ENCODE measurements around the gene INTS14. TPM values are rescaled to one million over a fixed set of nuclear protein-coding genes. Genes with fewer than 3 reads are reported as not detected.
A peak's percentile ranks its signal among the peaks of the same experiment; 100 is the strongest.

Gene INTS14
- total and polyA plus RNA-seq, 4 donors = 14.8 to 38.2 (median 28.8) TPM

GRCh38 chr15:65641768-65642475, 31.0 kb upstream of the INTS14 start:
- Histone ChIP-seq H3K9ac (ENCODE audit: insufficient read depth in 1 of 2, low read length in 2 of 2) (no peak overlapping the region), H3K4me3 (no peak overlapping the region), H3K27me3 (ENCODE audit: control insufficient read depth in 3 of 3, insufficient read depth in 3 of 3, low read length in 2 of 3) (no peaks in the 10 kb centered on the region), H3K27ac (ENCODE audit: low read depth in 1 of 2, low read length in 1 of 2) (peak overlapping the region in 1 of 2 donors; percentile 26), H3K9me3 (ENCODE audit: control insufficient read depth in 4 of 4, insufficient read depth in 3 of 4, low read length in 3 of 4) (no peaks in the 10 kb centered on the region), H3K36me3 (ENCODE audit: control insufficient read depth in 4 of 4, insufficient read depth in 4 of 4, low read length in 4 of 4) (peaks cover 0 to 2% (median 0%) of the 10 kb centered on the region in 4 donors), H3K4me1 (ENCODE audit: control insufficient read depth in 5 of 5, insufficient read depth in 5 of 5, low read length in 5 of 5) (peaks cover 0 to 17% (median 9%) of the 10 kb centered on the region in 5 donors)
- WGBS, 2 donors = 52 to 73% methylated on average over 6 of the region's 6 CpGs
- DNase-seq (peak; percentile 64 to 67 (median 66)), ATAC-seq (ENCODE audit: insufficient read depth, low FRiP score) (no peak)
- no peak for TF ChIP-seq CTCF (IDR thresholded peaks at IDR 0.05; ENCODE audit: control extremely low read depth, extremely low read depth)

GRCh38 chr15:65639509-65639908, 28.6 kb upstream of the INTS14 start:
- H3K4me1 ChIP-seq (ENCODE audit: control insufficient read depth in 5 of 5, insufficient read depth in 5 of 5, low read length in 5 of 5) = peaks cover 0 to 20% (median 9%) of the 10 kb centered on the region in 5 donors
- no peak for TF ChIP-seq CTCF (IDR thresholded peaks at IDR 0.05; ENCODE audit: control extremely low read depth, extremely low read depth)

GRCh38 chr15:65638681-65639089, 27.8 kb upstream of the INTS14 start:
- peak; percentile 46 to 90 (median 84) for DNase-seq
- peaks cover 0 to 28% (median 11%) of the 10 kb centered on the region in 5 donors for H3K4me1 ChIP-seq (ENCODE audit: control insufficient read depth in 5 of 5, insufficient read depth in 5 of 5, low read length in 5 of 5)
- WGBS, 2 donors = 2 to 3% methylated on average over 3 of the region's 3 CpGs
- H3K36me3 ChIP-seq (ENCODE audit: control insufficient read depth in 4 of 4, insufficient read depth in 4 of 4, low read length in 4 of 4) = no peaks in the 10 kb centered on the region
- H3K27ac ChIP-seq (ENCODE audit: low read depth in 1 of 2, low read length in 1 of 2) = no peak overlapping the region
- H3K4me3 ChIP-seq = no peak overlapping the region
- TF ChIP-seq CTCF (IDR thresholded peaks at IDR 0.05; ENCODE audit: control extremely low read depth, extremely low read depth) = peak; percentile 79
- H3K9ac ChIP-seq (ENCODE audit: insufficient read depth in 1 of 2, low read length in 2 of 2) = no peak overlapping the region
- ATAC-seq (ENCODE audit: insufficient read depth, low FRiP score) = peak; percentile 70
- no peaks in the 10 kb centered on the region for H3K27me3 ChIP-seq (ENCODE audit: control insufficient read depth in 3 of 3, insufficient read depth in 3 of 3, low read length in 2 of 3)
- H3K9me3 ChIP-seq (ENCODE audit: control insufficient read depth in 4 of 4, insufficient read depth in 3 of 4, low read length in 3 of 4) = no peaks in the 10 kb centered on the region

More at GRCh38 chr15:65639509-65639908, 28.6 kb upstream of the INTS14 start:
- Histone ChIP-seq H3K9me3 (ENCODE audit: control insufficient read depth in 4 of 4, insufficient read depth in 3 of 4, low read length in 3 of 4) (no peaks in the 10 kb centered on the region), H3K4me3 (no peak overlapping the region), H3K36me3 (ENCODE audit: control insufficient read depth in 4 of 4, insufficient read depth in 4 of 4, low read length in 4 of 4) (no peaks in the 10 kb centered on the region), H3K27me3 (ENCODE audit: control insufficient read depth in 3 of 3, insufficient read depth in 3 of 3, low read length in 2 of 3) (no peaks in the 10 kb centered on the region), H3K27ac (ENCODE audit: low read depth in 1 of 2, low read length in 1 of 2) (no peak overlapping the region), H3K9ac (ENCODE audit: insufficient read depth in 1 of 2, low read length in 2 of 2) (no peak overlapping the region)
- ATAC-seq (ENCODE audit: insufficient read depth, low FRiP score) (no peak), DNase-seq (no peak)
- 78 to 92% methylated on average over 6 of the region's 6 CpGs for WGBS, 2 donors

Data from lung (tissue), 12 donors.